OCI-LY1 (cell line): ENCODE data around the gene KRT8.
A peak's percentile ranks its signal among the peaks of the same experiment; 100 is the strongest.
"Not testable (repeated sequence)": the region's sequence is repeated elsewhere in the genome, so short reads cannot be mapped to it uniquely, and the experiment has no call there.

Source experiments
- H2AFZ ChIP-seq: fragments of 200-600 bp; sonication (generic), shearing (Covaris generic); 2 replicates; pipeline ENCODE4 v1.6.0; 2014; ENCODE audit warnings: antibody characterized with exemption, mild to moderate bottlenecking, low read length
- H3F3A ChIP-seq: fragments of 200-600 bp; sonication (generic), shearing (Covaris generic); 2 replicates; pipeline ENCODE4 v1.6.0; 2014; ENCODE audit warnings: mild to moderate bottlenecking, antibody characterized with exemption, low read length, moderate library complexity; ENCODE audit not compliant: insufficient read depth
- H3K27ac ChIP-seq: fragments of 200-600 bp; sonication (generic); 2 replicates; pipeline ENCODE4 v1.5.1; 2014; ENCODE audit warnings: low read length, mixed run types, mild to moderate bottlenecking, low read depth; ENCODE audit not compliant: poor library complexity, severe bottlenecking
- H3K27me3 ChIP-seq: fragments of 200-600 bp; sonication (generic); 2 replicates; pipeline ENCODE4 v1.6.0; 2014; ENCODE audit warnings: antibody characterized with exemption, mild to moderate bottlenecking, low read length, moderate library complexity; ENCODE audit not compliant: insufficient read depth
- H3K36me3 ChIP-seq: fragments of 200-600 bp; sonication (generic); 2 replicates; pipeline ENCODE4 v1.6.1; 2014; ENCODE audit warnings: mild to moderate bottlenecking, antibody characterized with exemption, low read length, moderate library complexity, mixed read lengths; ENCODE audit not compliant: insufficient read depth
- H3K4me1 ChIP-seq: fragments of 200-600 bp; sonication (generic); 2 replicates; pipeline ENCODE4 v1.5.1; 2014; ENCODE audit warnings: mild to moderate bottlenecking, low read length, moderate library complexity; ENCODE audit not compliant: insufficient read depth, severe bottlenecking
- H3K4me2 ChIP-seq: fragments of 200-600 bp; sonication (generic), shearing (Covaris generic); 2 replicates; pipeline ENCODE4 v1.6.1; 2014; ENCODE audit warnings: low read length
- H3K4me3 ChIP-seq: fragments of 200-600 bp; sonication (generic); 2 replicates; pipeline ENCODE4 v1.5.1; 2014; ENCODE audit warnings: low read length, low read depth, mild to moderate bottlenecking, mixed read lengths; ENCODE audit not compliant: poor library complexity, severe bottlenecking
- H3K79me2 ChIP-seq: fragments of 200-600 bp; shearing (Covaris generic); 2 replicates; pipeline ENCODE4 v1.6.1; 2016; ENCODE audit warnings: mixed run types, low read length, mixed read lengths; ENCODE audit not compliant: insufficient read depth
- H3K9ac ChIP-seq: fragments of 200-600 bp; sonication (generic), shearing (Covaris generic); 2 replicates; pipeline ENCODE4 v1.6.1; 2014; ENCODE audit warnings: mild to moderate bottlenecking, low read length, mixed read lengths
- H3K9me2 ChIP-seq: fragments of 200-600 bp; sonication (generic), shearing (Covaris generic); 2 replicates; pipeline ENCODE4 v1.6.1; 2014; ENCODE audit warnings: low read depth, mild to moderate bottlenecking, low read length, mixed read lengths
- H3K9me3 ChIP-seq: fragments of 200-600 bp; shearing (Covaris generic); 2 replicates; pipeline ENCODE4 v1.6.1; 2014; ENCODE audit warnings: low read length, mixed read lengths
- H4K20me1 ChIP-seq: fragments of 200-600 bp; sonication (generic), shearing (Covaris generic); 2 replicates; pipeline ENCODE4 v1.6.0; 2016; ENCODE audit warnings: mild to moderate bottlenecking, low read length; ENCODE audit not compliant: insufficient read depth
- EZH2 ChIP-seq: fragments of 200-600 bp; sonication (generic), shearing (Covaris generic); IDR thresholded peaks from 2 replicates; pipeline ENCODE4 v1.8.0; 2017; ENCODE audit warnings: borderline replicate concordance, mixed run types, mild to moderate bottlenecking, antibody characterized with exemption, low read length, moderate library complexity, mixed read lengths
- TF ChIP-seq, protein P1 (sequence below): fragments of 200-600 bp; sonication (generic), shearing (Covaris generic); IDR thresholded peaks from 2 replicates; pipeline ENCODE4 v1.5.1; 2017; ENCODE audit warnings: mild to moderate bottlenecking, antibody characterized with exemption, low read length, moderate library complexity, mixed read lengths

Gene KRT8

GRCh38 chr12:52892207-52892852, 12.5 kb downstream of the KRT8 start:
- Histone ChIP-seq H3K9me2 (no peaks in the 10 kb centered on the region), H3K4me3 (no peak overlapping the region), H3K4me2 (no peak overlapping the region), H3K36me3 (no peaks in the 10 kb centered on the region), H2AFZ (no peak overlapping the region), H3K27me3 (no peaks in the 10 kb centered on the region), H3K27ac (no peak overlapping the region), H3K9ac (no peak overlapping the region), H3K79me2 (no peaks in the 10 kb centered on the region), H3K9me3 (no peaks in the 10 kb centered on the region), H3K4me1 (no peaks in the 10 kb centered on the region), H4K20me1 (no peaks in the 10 kb centered on the region), H3F3A (no peaks in the 10 kb centered on the region)
- no peak for TF ChIP-seq EZH2
- TF ChIP-seq, protein P1, sequence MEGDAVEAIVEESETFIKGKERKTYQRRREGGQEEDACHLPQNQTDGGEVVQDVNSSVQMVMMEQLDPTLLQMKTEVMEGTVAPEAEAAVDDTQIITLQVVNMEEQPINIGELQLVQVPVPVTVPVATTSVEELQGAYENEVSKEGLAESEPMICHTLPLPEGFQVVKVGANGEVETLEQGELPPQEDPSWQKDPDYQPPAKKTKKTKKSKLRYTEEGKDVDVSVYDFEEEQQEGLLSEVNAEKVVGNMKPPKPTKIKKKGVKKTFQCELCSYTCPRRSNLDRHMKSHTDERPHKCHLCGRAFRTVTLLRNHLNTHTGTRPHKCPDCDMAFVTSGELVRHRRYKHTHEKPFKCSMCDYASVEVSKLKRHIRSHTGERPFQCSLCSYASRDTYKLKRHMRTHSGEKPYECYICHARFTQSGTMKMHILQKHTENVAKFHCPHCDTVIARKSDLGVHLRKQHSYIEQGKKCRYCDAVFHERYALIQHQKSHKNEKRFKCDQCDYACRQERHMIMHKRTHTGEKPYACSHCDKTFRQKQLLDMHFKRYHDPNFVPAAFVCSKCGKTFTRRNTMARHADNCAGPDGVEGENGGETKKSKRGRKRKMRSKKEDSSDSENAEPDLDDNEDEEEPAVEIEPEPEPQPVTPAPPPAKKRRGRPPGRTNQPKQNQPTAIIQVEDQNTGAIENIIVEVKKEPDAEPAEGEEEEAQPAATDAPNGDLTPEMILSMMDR: no peak

DNA sequence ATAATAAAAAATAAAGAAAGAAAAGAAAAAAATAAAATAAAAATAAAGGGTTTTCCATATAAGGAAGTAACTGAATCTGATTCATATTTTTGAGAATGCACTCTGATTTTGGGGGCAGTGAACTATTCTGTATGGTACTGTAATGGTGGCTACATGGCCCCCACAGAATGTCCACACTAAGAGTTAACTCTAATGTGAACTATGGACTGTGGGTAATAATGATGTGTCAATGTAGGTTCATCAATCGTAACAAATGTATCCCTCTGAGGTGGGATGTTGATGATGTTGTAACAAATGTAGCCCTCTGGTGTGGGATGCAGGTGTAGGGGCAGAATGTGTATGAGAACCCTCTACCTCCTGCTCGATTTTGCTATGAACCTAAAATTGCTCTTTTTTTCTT, 13.8 kb downstream of the KRT8 start:
- H3K4me3 ChIP-seq: no peak overlapping the region
- no peaks in the 10 kb centered on the region for H3K9me3 ChIP-seq
- no peak overlapping the region for H3K27ac ChIP-seq
- no peaks in the 10 kb centered on the region for H3K4me1 ChIP-seq
- H3K36me3 ChIP-seq: no peaks in the 10 kb centered on the region
- no peak overlapping the region for H3K9ac ChIP-seq
- no peaks in the 10 kb centered on the region for H3K79me2 ChIP-seq
- no peaks in the 10 kb centered on the region for H3K27me3 ChIP-seq
- H2AFZ ChIP-seq: no peak overlapping the region
- H3K9me2 ChIP-seq: no peaks in the 10 kb centered on the region
- H3F3A ChIP-seq: no peaks in the 10 kb centered on the region
- TF ChIP-seq EZH2: no peak
- H4K20me1 ChIP-seq: no peaks in the 10 kb centered on the region
- H3K4me2 ChIP-seq: no peak overlapping the region

DNA sequence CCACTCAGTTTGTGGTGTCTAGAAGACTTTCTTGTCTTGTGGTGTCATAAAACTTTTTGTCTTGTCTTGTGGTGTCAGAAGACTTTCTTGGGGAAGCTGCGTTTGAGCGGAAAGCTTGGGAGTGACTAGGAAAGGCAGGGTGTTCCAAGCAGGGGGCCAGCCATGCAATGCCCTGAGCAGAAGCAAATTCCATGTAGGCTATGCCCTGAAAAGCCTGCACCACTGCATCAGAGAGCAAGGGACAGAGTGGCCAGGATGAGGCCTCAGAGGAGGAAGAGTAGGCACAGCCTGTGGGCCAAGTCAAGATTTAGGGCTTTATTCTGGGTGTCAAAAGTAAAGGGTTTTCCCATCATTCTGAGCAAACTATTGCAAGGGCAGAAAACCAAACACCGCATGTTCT, 14.5 kb downstream of the KRT8 start:
- H3K4me3 ChIP-seq: no peak overlapping the region
- H3K27me3 ChIP-seq: no peaks in the 10 kb centered on the region
- H3K9me3 ChIP-seq: no peaks in the 10 kb centered on the region
- no peaks in the 10 kb centered on the region for H3K36me3 ChIP-seq
- no peak overlapping the region for H2AFZ ChIP-seq
- H3F3A ChIP-seq: no peaks in the 10 kb centered on the region
- no peak overlapping the region for H3K27ac ChIP-seq
- no peak overlapping the region for H3K4me2 ChIP-seq
- no peaks in the 10 kb centered on the region for H4K20me1 ChIP-seq
- H3K4me1 ChIP-seq: no peaks in the 10 kb centered on the region
- no peaks in the 10 kb centered on the region for H3K79me2 ChIP-seq
- H3K9me2 ChIP-seq: no peaks in the 10 kb centered on the region
- no peak overlapping the region for H3K9ac ChIP-seq
- no peak for TF ChIP-seq EZH2
- TF ChIP-seq, protein P1: no peak

DNA sequence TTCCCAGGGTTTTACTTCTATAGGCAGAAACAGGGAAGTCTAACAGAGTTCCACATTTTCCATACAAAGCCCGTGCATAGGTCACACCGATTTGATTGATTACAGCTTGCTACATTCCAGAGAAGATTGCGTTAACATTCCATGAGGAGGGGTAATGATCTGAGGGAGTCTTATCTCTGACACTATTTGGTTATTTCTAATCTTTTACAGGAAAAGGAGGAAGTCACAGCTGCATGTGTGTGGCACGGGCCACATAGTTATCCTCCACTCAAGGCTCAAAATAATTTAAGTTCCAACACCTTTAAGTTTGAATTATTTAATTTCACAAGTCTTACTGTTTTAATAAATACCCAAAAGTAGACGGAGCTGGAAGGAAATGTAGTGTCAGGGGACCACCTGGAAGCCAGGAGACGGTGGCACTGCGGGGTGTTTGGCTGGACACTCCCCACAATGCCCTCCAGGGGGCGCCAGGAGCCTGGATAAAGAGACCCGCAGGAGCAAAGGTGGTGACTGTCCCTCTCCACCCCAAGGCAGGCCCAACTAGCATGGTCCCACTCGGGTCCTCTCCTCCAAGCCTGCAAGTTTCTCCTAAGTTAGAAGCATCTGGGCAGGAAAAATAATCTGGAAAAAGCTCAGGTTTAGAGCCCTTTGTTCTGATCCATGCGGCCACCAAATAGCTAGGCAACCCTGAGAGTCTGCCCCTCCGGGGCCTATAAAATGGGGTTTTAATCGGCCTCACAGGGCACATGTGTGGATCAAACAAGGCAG, 20.2 kb downstream of the KRT8 start:
- TF ChIP-seq, protein P1: peak; percentile 96
- TF ChIP-seq EZH2: no peak
- H2AFZ ChIP-seq: no peak overlapping the region
- H3K9me3 ChIP-seq: no peaks in the 10 kb centered on the region

DNA sequence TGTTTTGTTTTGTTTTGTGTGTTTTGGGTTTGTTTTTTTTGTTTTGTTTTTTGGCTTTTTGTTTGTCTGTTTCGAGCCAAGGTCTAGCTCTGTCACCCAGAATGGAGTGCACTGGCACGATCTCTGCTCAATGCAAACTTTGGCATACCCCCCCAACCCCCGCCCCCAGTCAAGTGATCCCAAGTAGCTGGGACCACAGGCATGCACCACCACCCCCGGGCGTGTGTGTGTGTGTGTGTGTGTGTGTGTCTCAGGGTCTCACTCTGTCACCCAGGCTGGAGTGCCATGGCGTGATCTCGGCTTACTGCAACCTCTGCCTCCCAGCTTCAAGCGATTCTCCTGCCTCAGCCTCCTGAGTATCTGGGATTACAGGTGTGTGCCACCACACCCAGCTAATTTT, 24.4 kb downstream of the KRT8 start:
- not testable (repeated sequence) for H3K36me3 ChIP-seq, H3K9me2 ChIP-seq, H3F3A ChIP-seq, H3K9me3 ChIP-seq, H3K4me1 ChIP-seq, H3K4me3 ChIP-seq, H2AFZ ChIP-seq, H3K27me3 ChIP-seq, H3K9ac ChIP-seq, H3K4me2 ChIP-seq, H3K27ac ChIP-seq, H4K20me1 ChIP-seq, H3K79me2 ChIP-seq

More for the DNA sequence above, 20.2 kb downstream of the KRT8 start:
- H3K79me2 ChIP-seq: no peaks in the 10 kb centered on the region
- H3K4me3 ChIP-seq: no peak overlapping the region
- no peaks in the 10 kb centered on the region for H4K20me1 ChIP-seq
- H3K36me3 ChIP-seq: no peaks in the 10 kb centered on the region
- H3K4me1 ChIP-seq: no peaks in the 10 kb centered on the region
- no peaks in the 10 kb centered on the region for H3F3A ChIP-seq
- no peaks in the 10 kb centered on the region for H3K27me3 ChIP-seq
- no peaks in the 10 kb centered on the region for H3K9me2 ChIP-seq
- no peak overlapping the region for H3K9ac ChIP-seq
- H3K4me2 ChIP-seq: no peak overlapping the region
- H3K27ac ChIP-seq: no peak overlapping the region
